Measurements from ENCODE around the gene ZFPM1.
"Not testable (repeated sequence)": the region's sequence is repeated elsewhere in the genome, so short reads cannot be mapped to it uniquely, and the experiment has no call there.

The ZFPM1 gene

DNA sequence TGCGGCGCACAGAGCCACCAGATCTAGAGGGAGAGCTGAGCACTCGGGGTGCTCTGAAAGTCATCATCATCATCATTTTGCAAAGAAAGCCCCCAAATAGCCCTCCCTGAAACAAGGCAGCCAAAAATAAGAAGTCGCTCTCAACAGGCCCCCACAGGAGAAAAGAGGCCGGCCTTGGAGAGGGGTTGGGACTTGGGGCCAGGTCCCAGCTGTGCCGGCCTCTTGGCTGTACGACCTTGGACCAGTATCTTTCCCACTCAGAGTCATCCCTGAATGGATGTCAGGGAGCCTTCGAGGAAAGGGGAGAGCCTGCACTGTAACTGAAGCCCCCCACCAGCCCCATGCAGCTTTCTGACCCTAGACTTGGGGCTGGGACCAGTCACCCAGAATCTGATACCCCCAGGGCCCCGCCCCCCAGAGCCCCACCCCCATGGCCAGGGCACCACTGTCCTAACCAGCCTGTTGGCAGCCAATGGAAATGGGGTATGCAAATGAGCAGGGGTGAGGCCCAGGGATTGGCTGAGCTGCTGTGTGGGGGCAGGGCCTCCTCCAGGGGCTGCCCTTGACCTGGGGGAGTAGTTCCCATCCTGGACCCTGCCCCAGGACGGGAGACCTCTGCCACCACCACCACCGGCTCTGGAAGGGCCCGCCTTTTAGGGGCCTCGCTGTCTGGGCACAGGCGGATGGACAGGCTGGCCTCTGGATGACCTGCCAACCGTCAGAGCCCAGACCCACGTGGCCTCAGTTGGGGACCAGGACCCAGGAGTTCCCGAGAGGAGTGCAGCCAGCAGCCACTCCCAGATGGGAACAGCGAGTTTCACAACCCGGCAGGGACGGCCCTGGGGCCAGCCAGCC is 15.4 kb downstream of the ZFPM1 start:
- no peaks in the 10 kb centered on the region for H3K36me3 ChIP-seq (ENCODE audit: insufficient read depth, low read length)
- no peak overlapping the region for H3K27ac ChIP-seq (ENCODE audit: low read depth, low read length)
- H3K4me3 ChIP-seq (ENCODE audit: low read depth, low read length) = no peak overlapping the region
- no peaks in the 10 kb centered on the region for H3K27me3 ChIP-seq (ENCODE audit: insufficient read depth, low read length)
- H2AFZ ChIP-seq (ENCODE audit: low read length, unreplicated experiment) = no peak overlapping the region
- peaks cover 4% of the 10 kb centered on the region for H3K79me2 ChIP-seq (ENCODE audit: control insufficient read depth, insufficient read depth, low read length, unreplicated experiment)
- peaks cover 15% of the 10 kb centered on the region for H3K4me1 ChIP-seq (ENCODE audit: control insufficient read depth, insufficient read depth, low read length, unreplicated experiment)

DNA sequence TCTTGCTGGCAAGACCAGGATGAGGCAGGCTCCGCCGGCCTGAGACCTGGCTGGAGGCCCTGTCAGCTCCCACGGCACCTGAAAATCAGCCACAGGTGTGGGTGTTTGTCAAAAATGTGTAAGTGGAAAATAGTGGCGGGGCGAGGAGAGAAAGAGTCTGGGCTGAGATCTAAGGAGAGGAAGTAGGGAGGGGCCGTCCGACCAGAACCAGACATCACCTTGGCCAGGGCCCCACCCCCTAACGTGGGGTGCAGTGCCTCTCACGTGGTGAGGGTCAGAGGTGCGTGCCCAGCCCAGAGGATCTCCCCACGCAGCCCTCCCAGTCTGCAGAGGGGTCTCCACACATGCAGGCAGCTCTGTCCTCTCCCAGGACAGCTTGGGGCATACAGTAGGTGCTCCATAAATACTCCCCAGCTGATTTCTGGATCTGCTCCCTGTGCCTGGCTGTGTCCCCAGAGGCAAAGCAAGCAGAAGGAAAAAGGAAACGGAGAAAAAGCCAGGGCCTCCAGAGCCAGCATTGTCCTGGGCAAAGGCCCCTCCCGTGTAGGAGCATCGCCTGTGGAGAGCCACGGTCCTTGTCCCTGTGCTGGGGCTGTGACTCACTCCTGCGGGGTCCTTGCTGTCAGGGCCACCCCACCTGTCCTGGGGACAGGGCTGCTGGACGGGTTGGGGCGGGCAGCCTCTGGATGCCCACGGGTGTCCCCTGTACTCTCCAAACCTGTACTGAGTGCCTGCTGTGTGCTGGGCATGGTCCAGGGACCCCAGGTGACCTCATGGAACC is 16.7 kb downstream of the ZFPM1 start:
- H3K27ac ChIP-seq (ENCODE audit: low read depth, low read length) = no peak overlapping the region
- H3K36me3 ChIP-seq (ENCODE audit: insufficient read depth, low read length) = no peaks in the 10 kb centered on the region
- H3K79me2 ChIP-seq (ENCODE audit: control insufficient read depth, insufficient read depth, low read length, unreplicated experiment) = peaks cover 6% of the 10 kb centered on the region
- H3K4me1 ChIP-seq (ENCODE audit: control insufficient read depth, insufficient read depth, low read length, unreplicated experiment) = peaks cover 18% of the 10 kb centered on the region
- no peak overlapping the region for H3K4me3 ChIP-seq (ENCODE audit: low read depth, low read length)
- H3K27me3 ChIP-seq (ENCODE audit: insufficient read depth, low read length) = no peaks in the 10 kb centered on the region
- no peak overlapping the region for H2AFZ ChIP-seq (ENCODE audit: low read length, unreplicated experiment)

DNA sequence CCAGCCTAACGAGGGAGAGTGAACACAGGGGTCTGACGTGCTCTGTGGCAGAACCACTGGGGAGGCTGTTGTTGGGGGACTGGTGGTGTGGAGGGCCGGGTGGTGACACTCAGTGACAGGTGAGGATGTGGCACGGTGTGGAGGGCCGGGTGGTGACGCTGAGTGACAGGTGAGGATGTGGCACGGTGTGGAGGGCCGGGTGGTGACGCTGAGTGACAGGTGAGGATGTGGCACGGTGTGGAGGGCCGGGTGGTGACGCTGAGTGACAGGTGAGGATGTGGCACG is 17.3 kb downstream of the ZFPM1 start:
- H3K27me3 ChIP-seq (ENCODE audit: insufficient read depth, low read length); H3K36me3 ChIP-seq (ENCODE audit: insufficient read depth, low read length); H3K27ac ChIP-seq (ENCODE audit: low read depth, low read length); H3K4me3 ChIP-seq (ENCODE audit: low read depth, low read length); H2AFZ ChIP-seq (ENCODE audit: low read length, unreplicated experiment): not testable (repeated sequence)
- Histone ChIP-seq H3K4me1 (ENCODE audit: control insufficient read depth, insufficient read depth, low read length, unreplicated experiment) (peaks cover 18% of the 10 kb centered on the region), H3K79me2 (ENCODE audit: control insufficient read depth, insufficient read depth, low read length, unreplicated experiment) (peaks cover 11% of the 10 kb centered on the region)

DNA sequence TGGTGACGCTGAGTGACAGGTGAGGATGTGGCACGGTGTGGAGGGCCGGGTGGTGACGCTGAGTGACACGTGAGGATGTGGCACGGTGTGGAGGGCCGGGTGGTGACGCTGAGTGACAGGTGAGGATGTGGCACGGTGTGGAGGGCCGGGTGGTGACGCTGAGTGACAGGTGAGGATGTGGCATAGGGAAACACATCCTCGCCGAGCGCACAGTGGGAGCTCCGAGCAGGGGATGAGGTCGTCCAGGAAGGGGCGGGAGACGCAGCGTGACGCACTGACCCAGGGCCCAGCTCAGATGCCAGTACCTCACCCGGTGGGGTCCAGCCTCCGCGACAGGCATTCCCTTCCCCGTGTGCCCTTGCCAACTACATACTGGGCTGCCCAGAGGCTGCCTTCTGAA is 17.6 kb downstream of the ZFPM1 start:
- Histone ChIP-seq H3K4me1 (ENCODE audit: control insufficient read depth, insufficient read depth, low read length, unreplicated experiment) (peaks cover 18% of the 10 kb centered on the region), H3K79me2 (ENCODE audit: control insufficient read depth, insufficient read depth, low read length, unreplicated experiment) (peaks cover 11% of the 10 kb centered on the region)
- H3K36me3 ChIP-seq (ENCODE audit: insufficient read depth, low read length); H2AFZ ChIP-seq (ENCODE audit: low read length, unreplicated experiment); H3K4me3 ChIP-seq (ENCODE audit: low read depth, low read length); H3K27ac ChIP-seq (ENCODE audit: low read depth, low read length); H3K27me3 ChIP-seq (ENCODE audit: insufficient read depth, low read length): not testable (repeated sequence)

GRCh38 chr16:88471115-88471514 is 18.0 kb downstream of the ZFPM1 start:
- Histone ChIP-seq H3K4me1 (ENCODE audit: control insufficient read depth, insufficient read depth, low read length, unreplicated experiment) (peaks cover 18% of the 10 kb centered on the region), H2AFZ (ENCODE audit: low read length, unreplicated experiment) (no peak overlapping the region), H3K27ac (ENCODE audit: low read depth, low read length) (no peak overlapping the region), H3K79me2 (ENCODE audit: control insufficient read depth, insufficient read depth, low read length, unreplicated experiment) (peaks cover 11% of the 10 kb centered on the region), H3K4me3 (ENCODE audit: low read depth, low read length) (no peak overlapping the region), H3K36me3 (ENCODE audit: insufficient read depth, low read length) (no peaks in the 10 kb centered on the region), H3K27me3 (ENCODE audit: insufficient read depth, low read length) (no peaks in the 10 kb centered on the region)

- Histone ChIP-seq H3K27ac (ENCODE audit: low read depth, low read length) (no peak overlapping the region), H3K4me3 (ENCODE audit: low read depth, low read length) (no peak overlapping the region)
Measured at GRCh38 chr16:88471575-88471974, 18.5 kb downstream of the ZFPM1 start.

DNA sequence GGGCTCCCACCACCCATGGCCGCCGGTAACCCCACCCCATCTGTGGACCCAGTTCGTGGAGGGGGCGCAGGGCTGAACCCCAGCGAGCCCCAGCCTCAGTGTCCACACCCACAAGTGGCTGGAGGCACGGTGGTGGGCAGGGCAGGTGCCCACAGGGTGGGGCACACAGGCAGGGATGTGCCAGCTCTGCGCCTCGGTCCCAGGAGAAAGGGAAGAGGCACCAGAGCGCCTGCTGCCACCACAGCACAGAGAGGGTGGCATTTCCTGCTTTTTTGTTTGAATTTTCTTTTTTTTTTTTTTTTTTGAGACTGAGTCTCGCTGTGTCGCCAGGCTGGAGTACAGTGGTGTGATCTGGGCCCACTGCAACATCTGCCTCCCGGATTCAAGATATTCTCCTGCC is 19.0 kb downstream of the ZFPM1 start:
- Histone ChIP-seq H3K27ac (ENCODE audit: low read depth, low read length) (no peak overlapping the region), H3K27me3 (ENCODE audit: insufficient read depth, low read length) (no peaks in the 10 kb centered on the region), H3K36me3 (ENCODE audit: insufficient read depth, low read length) (no peaks in the 10 kb centered on the region), H2AFZ (ENCODE audit: low read length, unreplicated experiment) (no peak overlapping the region), H3K4me1 (ENCODE audit: control insufficient read depth, insufficient read depth, low read length, unreplicated experiment) (peaks cover 18% of the 10 kb centered on the region), H3K4me3 (ENCODE audit: low read depth, low read length) (no peak overlapping the region), H3K79me2 (ENCODE audit: control insufficient read depth, insufficient read depth, low read length, unreplicated experiment) (peaks cover 11% of the 10 kb centered on the region)

More at GRCh38 chr16:88471575-88471974, 18.5 kb downstream of the ZFPM1 start:
- no peaks in the 10 kb centered on the region for H3K36me3 ChIP-seq (ENCODE audit: insufficient read depth, low read length)
- no peaks in the 10 kb centered on the region for H3K27me3 ChIP-seq (ENCODE audit: insufficient read depth, low read length)
- H3K79me2 ChIP-seq (ENCODE audit: control insufficient read depth, insufficient read depth, low read length, unreplicated experiment) = peaks cover 11% of the 10 kb centered on the region
- H2AFZ ChIP-seq (ENCODE audit: low read length, unreplicated experiment) = no peak overlapping the region
- H3K4me1 ChIP-seq (ENCODE audit: control insufficient read depth, insufficient read depth, low read length, unreplicated experiment) = peaks cover 18% of the 10 kb centered on the region

- H3K27me3 ChIP-seq (ENCODE audit: insufficient read depth, low read length) = no peaks in the 10 kb centered on the region
- peak overlapping the region; percentile 91 for H3K27ac ChIP-seq (ENCODE audit: low read depth, low read length)
- H3K4me1 ChIP-seq (ENCODE audit: control insufficient read depth, insufficient read depth, low read length, unreplicated experiment) = peaks cover 18% of the 10 kb centered on the region
- H3K4me3 ChIP-seq (ENCODE audit: low read depth, low read length) = peak overlapping the region; percentile 74
- H2AFZ ChIP-seq (ENCODE audit: low read length, unreplicated experiment) = no peak overlapping the region
- H3K36me3 ChIP-seq (ENCODE audit: insufficient read depth, low read length) = no peaks in the 10 kb centered on the region
- peaks cover 11% of the 10 kb centered on the region for H3K79me2 ChIP-seq (ENCODE audit: control insufficient read depth, insufficient read depth, low read length, unreplicated experiment)
Measured at GRCh38 chr16:88472637-88473205, 19.6 kb downstream of the ZFPM1 start.

- Histone ChIP-seq H2AFZ (ENCODE audit: low read length, unreplicated experiment) (peak overlapping the region; percentile 55), H3K36me3 (ENCODE audit: insufficient read depth, low read length) (no peaks in the 10 kb centered on the region), H3K4me1 (ENCODE audit: control insufficient read depth, insufficient read depth, low read length, unreplicated experiment) (peaks cover 15% of the 10 kb centered on the region), H3K27me3 (ENCODE audit: insufficient read depth, low read length) (no peaks in the 10 kb centered on the region), H3K79me2 (ENCODE audit: control insufficient read depth, insufficient read depth, low read length, unreplicated experiment) (peaks cover 11% of the 10 kb centered on the region), H3K4me3 (ENCODE audit: low read depth, low read length) (peak overlapping the region; percentile 74), H3K27ac (ENCODE audit: low read depth, low read length) (peak overlapping the region; percentile 91)
Measured at GRCh38 chr16:88473666-88474534, 20.8 kb downstream of the ZFPM1 start.

GRCh38 chr16:88475037-88475436 is 22.0 kb downstream of the ZFPM1 start:
- Histone ChIP-seq H3K36me3 (ENCODE audit: insufficient read depth, low read length) (no peaks in the 10 kb centered on the region), H3K27me3 (ENCODE audit: insufficient read depth, low read length) (no peaks in the 10 kb centered on the region), H2AFZ (ENCODE audit: low read length, unreplicated experiment) (no peak overlapping the region), H3K4me1 (ENCODE audit: control insufficient read depth, insufficient read depth, low read length, unreplicated experiment) (peaks cover 13% of the 10 kb centered on the region), H3K4me3 (ENCODE audit: low read depth, low read length) (no peak overlapping the region), H3K27ac (ENCODE audit: low read depth, low read length) (no peak overlapping the region), H3K79me2 (ENCODE audit: control insufficient read depth, insufficient read depth, low read length, unreplicated experiment) (peaks cover 11% of the 10 kb centered on the region)
